Endometrial microvascular endothelial cells (primary cell): ENCODE results near the gene PRPF38B. TPM values are rescaled to one million over a fixed set of nuclear protein-coding genes. Genes with fewer than 3 reads are reported as not detected.

Source experiments
- in situ Hi-C: cut with HindIII; loops from 2 replicates; pipeline ENCODE4 v1.10.0; 2017; ENCODE audit warnings: low sequenced_read_pairs, low pct_unique_long_range_greater_than_20kb; ENCODE audit errors: inconsistent ontology term
- total RNA-seq: library from RNA; depleted of rRNA; stranded (reverse); fragments of >200 nt; gene quantifications from one replicate; pipeline ENCODE4 v1.2.3, GENCODE V29; 2015; ENCODE audit errors: inconsistent ontology term

PRPF38B gene
- total RNA-seq, 1 donor from 2014 or later = 9.1 TPM

DNA sequence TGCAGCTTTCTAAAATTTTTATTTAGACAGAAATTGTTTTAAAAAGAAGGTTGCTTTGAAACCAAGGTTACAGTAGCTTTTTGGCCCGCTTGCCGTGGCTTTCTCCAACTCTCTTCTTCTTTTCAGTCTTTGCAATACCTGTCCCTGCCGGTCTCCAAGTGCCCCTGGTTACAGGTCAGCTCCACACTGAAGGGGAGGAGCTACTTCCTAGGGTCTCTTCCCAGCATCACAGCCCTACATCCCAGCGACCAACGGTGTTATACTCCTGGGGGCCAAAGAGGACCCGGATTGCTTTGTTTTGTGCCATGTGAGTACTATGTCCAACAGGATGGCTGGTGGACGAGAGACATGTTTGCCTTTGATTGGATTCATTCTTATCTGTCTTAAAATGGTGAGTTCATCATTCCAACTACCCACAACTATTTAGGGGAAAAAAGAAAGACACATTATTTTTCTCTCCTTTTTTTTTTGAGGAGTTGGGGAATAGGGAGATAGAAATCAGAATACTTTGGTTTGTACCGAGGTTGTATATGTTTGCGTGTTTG is 20.6 kb downstream of the PRPF38B start, which contains the start of gene FNDC7:
FNDC7 (plus strand) TSS at position 303 of the 545 bp plus-strand sequence; CDS start at position 329, 26 bp downstream.
- in situ Hi-C loops = no loop called here

DNA sequence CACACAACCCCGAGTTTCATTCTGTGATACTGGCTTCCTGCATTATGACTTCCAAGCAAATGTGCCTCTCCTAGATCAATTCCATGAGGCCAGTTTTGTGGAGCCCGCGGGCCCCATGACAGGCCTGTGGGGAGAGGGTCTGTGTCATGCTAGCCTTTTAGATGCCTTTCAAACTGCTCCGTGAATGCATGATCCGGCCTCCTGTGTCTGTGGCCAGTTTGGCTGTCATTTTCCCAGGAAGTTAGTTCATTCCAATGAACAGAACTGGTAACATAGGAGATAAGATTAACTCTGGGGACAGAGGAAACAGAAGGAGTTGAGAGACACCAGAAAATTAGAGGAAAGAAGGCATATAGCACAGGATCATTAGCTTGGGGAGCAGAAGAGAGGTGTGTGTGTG is 23.8 kb downstream of the PRPF38B start:
- in situ Hi-C loops = no loop called here

DNA sequence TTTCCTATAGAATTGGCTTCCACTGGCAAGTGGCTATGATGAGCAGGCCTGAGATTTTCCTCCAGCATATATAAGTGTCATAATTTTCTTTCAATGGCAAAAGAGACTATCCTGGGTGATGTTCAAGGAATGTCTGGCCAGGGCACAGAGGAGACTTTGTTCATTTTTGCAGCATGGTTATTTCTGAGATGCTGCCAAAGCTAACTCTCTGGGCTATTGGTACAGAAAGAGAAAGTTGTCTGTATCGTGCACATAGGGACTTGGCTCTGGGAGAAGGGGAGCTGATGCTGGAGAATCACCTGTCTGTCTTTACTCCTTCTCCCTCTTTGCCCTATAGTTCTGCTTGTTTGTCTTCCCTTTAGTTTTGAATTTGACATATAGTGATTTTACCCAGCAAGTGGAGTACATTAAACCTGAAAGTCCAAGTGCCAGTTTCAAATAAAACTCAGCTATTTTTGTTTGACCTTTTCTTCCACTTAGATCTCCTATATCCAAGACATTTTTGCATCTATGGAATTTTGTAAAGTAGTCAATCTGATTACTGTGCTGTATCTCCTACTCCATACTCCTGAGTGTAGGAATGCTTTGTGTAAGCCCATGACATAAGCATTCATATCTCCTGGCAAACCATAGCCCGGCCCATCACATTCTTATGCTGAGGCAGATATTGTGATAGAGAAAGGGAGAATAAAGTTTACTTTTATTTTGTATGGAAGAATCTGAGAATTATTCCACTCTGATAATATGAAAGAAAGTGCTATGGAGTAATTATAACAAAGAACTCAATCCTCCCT is 24.5 kb downstream of the PRPF38B start:
- in situ Hi-C loops = no loop called here

DNA sequence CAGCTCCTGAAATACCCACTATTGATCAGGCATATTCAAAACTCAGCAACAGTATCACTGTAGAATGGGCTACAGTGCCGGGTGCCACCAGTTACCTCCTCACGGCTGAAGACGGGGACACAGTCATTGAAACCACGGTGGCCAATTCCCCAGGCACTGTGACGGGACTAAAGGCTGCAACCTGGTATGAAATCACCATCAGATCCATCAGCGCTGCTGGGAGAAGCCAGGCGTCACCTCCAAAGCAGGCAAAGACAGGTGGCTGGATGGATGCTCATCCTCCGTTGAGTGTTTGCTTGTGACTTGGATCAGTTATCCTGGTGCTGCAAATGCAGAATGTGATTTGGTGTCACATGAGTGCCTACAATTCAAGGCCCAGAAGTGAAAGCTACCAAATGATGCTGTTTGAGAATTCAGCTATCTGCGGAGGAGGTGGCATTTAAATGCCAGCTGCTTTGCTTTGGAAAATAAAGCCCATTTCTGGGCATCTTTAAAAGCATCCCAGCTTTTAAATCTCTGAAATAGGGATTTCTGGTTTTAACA is 25.7 kb downstream of the PRPF38B start:
- in situ Hi-C loops = no loop called here

DNA sequence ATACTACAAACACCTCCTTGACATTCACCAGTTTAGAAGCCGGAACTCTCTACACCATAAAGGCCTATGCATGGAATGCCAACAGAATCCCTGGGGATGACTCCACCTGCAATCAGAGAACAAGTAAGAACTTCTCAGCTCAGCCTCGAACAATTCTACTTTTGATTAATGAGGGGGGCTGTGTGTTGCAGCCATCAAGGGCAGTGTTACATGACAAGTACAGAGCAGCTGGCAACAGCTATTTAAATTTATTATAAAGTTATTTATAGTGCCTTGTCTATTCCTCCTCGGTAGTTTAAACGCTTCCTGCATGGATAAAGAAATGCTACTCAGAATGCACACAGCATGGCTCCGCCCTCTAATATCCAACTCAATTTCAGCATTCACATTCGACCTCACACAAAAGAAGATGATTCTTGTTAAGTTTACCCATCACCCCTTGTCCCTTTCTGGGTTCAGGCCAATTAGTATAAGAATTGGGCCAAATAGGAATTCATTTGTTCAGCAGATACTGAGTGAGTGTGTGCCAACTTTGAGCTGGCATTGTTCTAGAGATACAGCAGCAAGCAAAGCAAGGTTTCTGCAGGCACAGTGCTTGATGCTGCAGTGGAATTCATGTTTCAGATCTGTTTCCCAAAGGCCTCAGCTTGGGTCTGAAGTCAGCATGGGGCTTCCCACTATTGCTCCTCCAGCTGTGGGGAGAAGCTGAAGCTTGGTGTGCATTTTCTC is 27.0 kb downstream of the PRPF38B start:
- in situ Hi-C loops = no loop called here

DNA sequence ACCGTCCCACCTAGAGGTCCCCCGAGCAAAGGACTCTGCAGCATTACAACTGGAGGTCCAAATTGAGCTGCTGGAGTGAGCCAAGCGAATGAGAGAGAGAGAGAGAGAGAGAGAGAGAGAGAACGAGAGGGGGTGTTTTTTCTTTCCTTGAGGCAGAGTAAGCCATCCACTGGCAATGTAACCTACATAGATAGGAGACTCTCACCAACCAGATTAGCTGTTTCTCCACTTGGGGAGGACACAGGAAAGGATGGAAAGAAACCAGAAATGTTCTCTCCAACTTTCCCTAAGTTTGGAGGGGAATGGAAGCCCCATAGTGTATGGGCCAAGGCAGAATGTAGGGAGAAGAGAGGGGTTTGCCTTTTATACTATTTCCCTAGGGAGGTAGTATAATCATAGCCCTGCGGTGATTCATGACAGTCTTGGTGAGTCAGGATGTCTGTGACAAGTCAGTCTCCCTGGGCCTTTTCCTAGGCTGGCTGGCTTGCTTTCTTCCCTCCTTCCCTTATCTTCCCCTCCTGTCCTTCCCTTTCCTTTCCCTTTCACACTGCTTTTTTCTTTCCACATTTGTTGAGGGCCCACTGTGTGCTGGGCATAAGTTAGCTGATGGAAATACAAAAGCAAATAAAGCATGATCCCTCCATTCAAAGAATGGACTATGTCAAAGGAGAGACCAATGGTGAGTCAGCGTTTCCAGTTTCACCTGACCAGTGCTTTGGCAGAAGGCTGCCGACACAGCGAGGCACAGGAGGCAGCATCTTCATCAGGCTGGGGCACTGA is 27.7 kb downstream of the PRPF38B start:
- in situ Hi-C loops = no loop called here

DNA sequence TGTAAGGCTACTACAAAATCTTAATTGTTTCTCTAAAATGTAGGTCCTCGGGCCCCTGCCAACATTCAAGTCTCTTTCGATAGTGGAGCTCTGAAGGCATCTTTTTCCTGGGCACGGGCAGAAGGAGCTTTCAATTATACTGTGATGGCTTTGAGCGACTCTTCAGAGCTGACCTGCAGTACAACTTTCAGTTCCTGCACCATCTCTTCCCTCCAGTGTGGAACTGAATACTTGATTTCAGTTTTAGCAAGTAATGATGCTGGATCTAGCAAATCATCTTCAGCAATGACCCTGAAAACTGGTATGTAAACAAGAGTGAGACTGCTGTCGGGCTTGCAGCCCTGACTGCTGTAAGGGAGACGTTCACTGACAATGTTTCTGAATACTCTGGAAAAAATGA is 30.2 kb downstream of the PRPF38B start:
- in situ Hi-C loops = no loop called here

DNA sequence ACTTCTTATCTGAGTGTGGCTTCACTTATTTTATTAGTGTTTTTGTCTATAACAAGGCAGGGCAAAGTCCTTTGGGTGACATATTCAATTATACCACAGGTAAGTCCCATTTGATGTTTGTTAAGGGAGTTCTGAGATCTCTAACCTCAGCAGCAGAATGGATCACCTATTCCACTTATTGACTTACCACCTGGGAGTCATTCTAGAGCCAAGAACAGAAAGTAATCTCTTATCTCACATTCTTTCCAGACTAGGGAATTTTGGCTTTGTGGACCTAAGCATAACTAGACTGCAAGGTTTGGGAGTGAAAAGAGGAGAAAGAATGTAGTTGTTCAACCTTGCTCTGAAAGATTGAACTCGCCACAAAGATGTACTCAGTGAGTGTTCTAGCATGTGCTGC is 33.8 kb downstream of the PRPF38B start:
- in situ Hi-C loops = no loop called here

DNA sequence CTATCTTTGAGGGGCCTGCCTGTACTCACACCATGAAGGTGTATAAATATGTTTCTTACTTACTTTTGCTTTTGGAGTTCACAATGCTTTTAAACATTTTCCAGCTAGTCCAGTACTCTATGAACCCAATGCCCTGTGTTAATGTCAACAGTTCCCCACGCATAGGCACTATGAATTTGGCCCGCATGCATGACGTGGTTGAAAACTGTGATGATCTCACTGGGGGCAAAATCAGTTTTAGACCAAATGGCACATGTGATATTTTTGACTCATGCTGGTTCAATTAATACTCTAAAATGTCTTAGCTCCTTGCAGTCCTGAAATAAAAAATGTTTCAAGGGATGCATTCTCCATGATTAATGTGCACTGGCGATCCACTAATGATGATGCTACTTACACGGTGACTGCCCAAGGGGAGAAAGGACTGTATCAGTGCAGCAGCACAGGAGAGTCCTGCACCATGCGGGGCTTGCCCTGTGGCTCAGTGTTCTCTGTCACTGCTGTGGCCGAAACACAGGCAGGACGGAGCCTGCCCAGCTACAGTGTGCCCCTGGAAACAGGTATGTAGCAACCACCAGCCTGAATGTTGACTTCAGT is 36.3 kb downstream of the PRPF38B start:
- in situ Hi-C loops = no loop called here

DNA sequence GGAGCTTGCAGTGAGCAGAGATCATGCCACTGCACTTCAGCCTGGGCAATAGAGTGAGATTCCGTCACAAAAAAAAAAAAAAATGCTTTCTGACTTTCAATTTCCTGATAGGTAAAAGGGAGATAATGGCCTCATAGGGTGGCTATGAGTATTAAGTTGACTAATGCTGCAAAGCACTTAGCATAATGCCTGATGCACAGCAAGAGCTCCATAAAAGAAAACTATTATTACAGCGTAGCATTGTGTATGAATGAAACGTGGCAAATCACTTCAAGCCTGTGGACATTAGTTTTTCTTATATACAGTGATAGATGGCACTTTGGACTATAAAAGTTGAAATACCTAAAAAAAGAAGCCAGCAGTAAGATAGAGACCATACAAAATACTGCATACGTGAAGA is 37.4 kb downstream of the PRPF38B start:
- in situ Hi-C loops = no loop called here

DNA sequence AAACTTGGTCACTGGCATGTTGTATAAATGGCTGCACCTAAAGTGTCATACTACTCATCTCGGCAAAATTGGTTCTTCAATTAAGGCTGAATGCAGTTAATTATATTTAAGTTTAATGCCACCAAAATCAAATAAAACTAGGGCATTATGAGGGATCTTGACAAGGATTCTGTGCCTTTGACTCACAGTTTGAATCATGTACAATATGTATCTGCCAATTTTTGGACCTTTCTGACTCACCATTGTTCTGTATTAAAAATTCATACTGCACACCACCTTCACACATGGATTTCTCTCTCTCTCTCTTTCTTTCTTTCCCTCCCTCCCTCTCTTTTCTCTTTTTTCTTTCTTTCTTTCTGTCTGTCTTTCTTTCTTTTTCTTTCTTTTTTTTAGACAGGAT is 40.3 kb downstream of the PRPF38B start:
- in situ Hi-C loops = no loop called here

DNA sequence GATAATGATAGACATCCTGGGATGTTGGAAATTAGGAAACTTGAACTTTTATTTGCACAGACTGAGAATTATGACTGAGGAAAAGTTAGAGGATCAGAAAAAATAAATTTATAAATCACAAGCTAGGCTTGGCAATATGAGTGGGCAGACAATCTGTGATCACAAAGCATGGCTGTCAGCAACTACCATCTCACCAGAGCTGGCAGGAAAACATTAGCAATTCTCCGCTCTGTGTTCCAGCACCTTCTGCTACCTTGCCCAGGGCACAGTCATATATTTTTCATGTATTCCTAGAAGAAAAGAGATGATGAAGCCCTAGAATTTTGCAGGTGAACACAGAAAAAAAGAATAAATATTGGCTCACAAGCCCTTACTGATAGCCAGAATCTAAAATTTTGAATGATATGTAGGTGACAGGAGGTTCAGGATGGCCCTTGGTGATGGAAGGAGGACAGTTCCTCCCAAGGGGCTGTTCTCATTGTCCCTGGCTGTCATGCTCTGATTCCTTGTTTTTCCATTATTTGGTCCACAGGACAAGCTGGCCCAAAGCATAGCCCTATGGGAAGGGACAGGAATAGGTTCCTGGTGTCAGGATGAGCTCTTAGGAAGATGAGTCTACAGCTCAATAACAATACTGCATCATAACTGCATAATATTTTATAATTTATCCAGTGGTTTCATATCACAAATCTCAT is 42.2 kb downstream of the PRPF38B start:
- in situ Hi-C loops = no loop called here

DNA sequence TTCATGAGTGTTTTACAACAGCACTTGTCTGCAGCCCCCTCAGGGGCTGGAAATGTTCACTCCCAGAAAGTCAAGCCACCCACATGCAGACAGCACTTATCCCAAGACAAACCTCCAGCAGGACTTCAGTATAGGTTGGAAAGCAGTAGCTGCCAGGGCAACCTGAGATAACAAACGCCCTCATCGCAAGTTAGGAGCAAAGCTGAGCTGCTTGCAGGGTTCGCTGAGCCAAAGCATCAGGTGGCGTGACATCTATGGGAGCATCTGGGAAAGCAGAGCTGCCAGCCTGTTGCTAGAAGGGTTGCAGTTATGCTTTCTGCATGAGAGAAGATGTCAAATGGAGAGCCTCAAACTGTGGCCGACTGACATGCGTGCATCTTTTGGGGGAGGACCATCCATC is 50.1 kb downstream of the PRPF38B start:
- in situ Hi-C loops = no loop called here

DNA sequence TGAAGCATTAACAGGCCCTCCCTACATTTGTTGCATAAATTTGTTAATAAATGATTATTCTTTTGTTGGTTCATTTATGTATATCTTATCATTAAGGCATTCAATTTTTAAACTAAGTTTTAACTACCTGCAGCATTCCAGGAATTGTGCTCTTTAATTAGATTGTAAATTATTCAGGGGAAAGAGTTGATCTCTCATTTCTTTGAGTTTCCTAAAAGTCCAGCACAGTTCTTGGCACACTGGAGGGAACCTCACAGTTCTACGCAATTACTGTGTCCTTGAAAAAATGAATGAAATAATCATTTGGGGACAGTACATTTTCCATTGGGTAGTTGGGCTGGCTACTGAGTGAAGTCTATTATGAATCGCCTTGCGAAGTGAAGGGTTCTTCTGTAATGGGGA is 53.9 kb downstream of the PRPF38B start:
- in situ Hi-C loops = no loop called here

DNA sequence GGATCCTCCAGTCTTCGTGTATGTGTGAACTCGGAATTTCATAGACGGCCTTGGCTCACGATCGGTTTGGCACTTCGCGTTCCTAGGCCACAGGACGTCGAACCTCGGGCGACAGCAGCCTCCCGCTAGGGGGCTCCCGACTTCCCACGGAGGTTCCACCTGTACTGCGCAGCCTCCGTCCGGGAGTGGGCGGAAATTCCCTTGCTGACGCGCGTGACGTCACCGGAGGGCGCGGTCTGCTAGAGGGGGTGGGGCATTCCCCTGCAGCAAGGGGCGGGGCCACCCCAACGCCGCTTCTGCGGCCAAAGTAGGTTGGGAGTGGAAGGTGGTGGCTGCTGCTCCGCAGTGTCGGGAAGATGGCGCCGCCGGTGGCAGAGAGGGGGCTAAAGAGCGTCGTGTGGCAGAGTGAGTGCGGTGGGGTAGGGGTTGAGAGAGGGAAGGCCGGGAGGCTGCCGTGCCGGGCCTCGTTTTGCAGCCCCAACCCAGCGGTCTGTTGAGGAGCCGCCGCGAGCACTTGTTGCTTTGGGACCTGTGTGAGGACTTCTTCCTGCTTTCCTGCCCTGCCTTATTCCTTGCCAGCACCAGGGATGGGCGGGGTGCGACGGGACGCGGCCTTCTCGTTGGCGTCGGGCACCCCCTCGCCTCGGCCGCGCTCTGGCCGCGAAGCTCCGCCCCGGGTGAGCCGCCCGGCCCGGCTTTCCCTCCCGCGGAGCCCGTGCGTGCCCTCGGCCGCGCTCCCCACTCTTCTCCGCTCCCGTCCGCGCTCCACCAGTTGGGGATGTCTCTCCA is 54.5 kb downstream of the PRPF38B start, which contains the start of gene STXBP3:
STXBP3 (plus strand) TSS at position 293 of the 789 bp plus-strand sequence; CDS start at position 357, 64 bp downstream.
- in situ Hi-C loops = no loop called here

DNA sequence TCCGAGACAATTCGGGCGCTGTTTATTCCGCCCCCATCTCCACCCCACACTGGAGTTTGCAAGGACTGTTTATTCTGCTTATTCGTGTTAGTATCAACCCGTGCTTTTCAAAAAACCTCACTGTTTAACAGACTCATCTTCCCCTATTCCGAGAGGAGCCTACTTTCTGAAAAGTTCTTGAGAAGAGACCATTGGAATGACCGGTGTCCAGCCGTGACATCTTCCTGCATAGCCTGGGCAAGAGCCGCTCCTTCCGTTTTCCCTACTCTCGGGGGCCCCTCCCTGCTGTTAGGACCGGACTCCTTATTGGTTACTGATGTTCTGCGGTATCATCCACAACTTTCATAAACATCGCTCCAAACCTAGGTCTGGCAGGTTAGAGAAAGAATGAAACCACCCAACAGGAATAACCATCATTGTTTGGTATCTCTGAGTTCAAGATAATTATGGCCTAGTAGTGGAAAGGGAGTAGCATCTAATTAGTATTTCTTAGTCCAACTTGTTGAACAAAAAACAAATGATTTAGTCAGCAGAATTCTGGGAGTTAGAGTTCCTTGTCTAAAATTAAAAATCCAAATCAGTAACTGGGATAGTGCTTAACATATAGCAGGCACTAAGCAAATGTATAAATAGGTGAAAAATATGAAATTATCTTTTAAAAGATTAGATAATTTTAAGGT is 55.2 kb downstream of the PRPF38B start:
- in situ Hi-C loops = no loop called here

DNA sequence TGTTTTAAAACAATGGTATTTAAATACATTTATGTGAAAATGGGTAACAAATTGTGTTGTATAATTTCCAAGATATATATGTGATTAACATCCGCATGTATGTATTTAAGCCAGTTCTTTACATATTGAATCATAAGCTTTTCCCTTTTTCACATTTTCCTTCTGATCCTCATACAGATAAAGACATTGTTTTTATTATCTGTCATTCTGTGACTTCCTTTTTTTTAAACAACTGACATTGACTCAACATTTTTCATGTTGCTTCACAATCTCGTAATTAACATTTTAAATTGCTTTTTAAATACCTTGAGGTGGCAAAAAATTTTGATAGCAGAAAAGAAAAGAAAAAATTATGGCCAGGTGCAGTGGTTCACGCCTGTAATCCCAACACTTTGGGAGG is 55.8 kb downstream of the PRPF38B start:
- in situ Hi-C loops = no loop called here
